Mesothelial cell of epicardium (in vitro differentiated cells): ENCODE data around the gene NELFCD. TPM values are rescaled to one million over a fixed set of nuclear protein-coding genes. Genes with fewer than 3 reads are reported as not detected.

ENCODE experiments used
- DNase-seq, 2 experiments: peaks; one replicate each; pipeline ENCODE4 v3.0.0; 2021; ENCODE audit warnings: low spot score in 2 of 2; ENCODE audit not compliant: unreplicated experiment in 2 of 2
- H3K27ac Mint-ChIP-seq: 2 replicates; pipeline ENCODE4 v1.8.0; 2021; ENCODE audit warnings: mixed read lengths
- H3K27me3 Mint-ChIP-seq: 2 replicates; pipeline ENCODE4 v1.8.0; 2021; ENCODE audit warnings: low read depth, mixed read lengths
- H3K36me3 Mint-ChIP-seq: 2 replicates; pipeline ENCODE4 v1.8.0; 2021; ENCODE audit warnings: mixed read lengths
- H3K4me1 Mint-ChIP-seq: 2 replicates; pipeline ENCODE4 v1.8.0; 2021; ENCODE audit warnings: mixed read lengths
- H3K4me3 Mint-ChIP-seq: 2 replicates; pipeline ENCODE4 v1.8.0; 2021; ENCODE audit warnings: mild to moderate bottlenecking, moderate library complexity, mixed read lengths
- H3K9me3 Mint-ChIP-seq: 2 replicates; pipeline ENCODE4 v1.8.0; 2021; ENCODE audit warnings: mixed read lengths
- CTCF ChIP-seq: fragments of 200-600 bp; sonication (generic); IDR thresholded peaks from one replicate; pipeline ENCODE4 v1.5.0; 2021; ENCODE audit warnings: antibody characterized with exemption; ENCODE audit not compliant: unreplicated experiment
- total RNA-seq: library from RNA; stranded (reverse); gene quantifications from 3 replicates; pipeline ENCODE4 v1.2.1, GENCODE V29; 2021

The NELFCD gene
- total RNA-seq, 1 donor from 2014 or later, result 106 TPM

- H3K27ac Mint-ChIP-seq, result no peak overlapping the region
- H3K36me3 Mint-ChIP-seq, result peaks cover 51% of the 10 kb centered on the region
- H3K4me1 Mint-ChIP-seq, result no peaks in the 10 kb centered on the region
- no peak for TF ChIP-seq CTCF
- no peak overlapping the region for H3K4me3 Mint-ChIP-seq
- H3K27me3 Mint-ChIP-seq, result no peaks in the 10 kb centered on the region
- H3K9me3 Mint-ChIP-seq, result no peaks in the 10 kb centered on the region
- DNase-seq, result no peak
These were observed 12.5 kb downstream of the NELFCD start for GRCh38 chr20:58993332-58994248.

GRCh38 chr20:58994390-58995159 lies 13.5 kb downstream of the NELFCD start:
- Mint-ChIP-seq H3K9me3 (no peaks in the 10 kb centered on the region), H3K27ac (no peak overlapping the region), H3K36me3 (peaks cover 44% of the 10 kb centered on the region), H3K4me3 (no peak overlapping the region), H3K27me3 (no peaks in the 10 kb centered on the region), H3K4me1 (no peaks in the 10 kb centered on the region)
- no peak for TF ChIP-seq CTCF
- no peak for DNase-seq

GRCh38 chr20:58995461-58996225 lies 14.6 kb downstream of the NELFCD start:
- H3K27ac Mint-ChIP-seq, result no peak overlapping the region
- no peak overlapping the region for H3K4me3 Mint-ChIP-seq
- no peaks in the 10 kb centered on the region for H3K4me1 Mint-ChIP-seq
- peaks cover 47% of the 10 kb centered on the region for H3K36me3 Mint-ChIP-seq
- H3K9me3 Mint-ChIP-seq, result no peaks in the 10 kb centered on the region
- H3K27me3 Mint-ChIP-seq, result no peaks in the 10 kb centered on the region
- no peak for TF ChIP-seq CTCF
- no peak for DNase-seq

GRCh38 chr20:58996226-58996611 lies 15.2 kb downstream of the NELFCD start:
- DNase-seq, result no peak
- H3K27ac Mint-ChIP-seq, result no peak overlapping the region
- H3K9me3 Mint-ChIP-seq, result no peaks in the 10 kb centered on the region
- H3K27me3 Mint-ChIP-seq, result no peaks in the 10 kb centered on the region
- H3K4me3 Mint-ChIP-seq, result no peak overlapping the region
- TF ChIP-seq CTCF, result no peak
- H3K4me1 Mint-ChIP-seq, result no peaks in the 10 kb centered on the region
- peaks cover 44% of the 10 kb centered on the region for H3K36me3 Mint-ChIP-seq

GRCh38 chr20:58997141-58997770 lies 16.2 kb downstream of the NELFCD start:
- H3K36me3 Mint-ChIP-seq, result peaks cover 42% of the 10 kb centered on the region
- DNase-seq, result no peak
- H3K9me3 Mint-ChIP-seq, result no peaks in the 10 kb centered on the region
- H3K4me3 Mint-ChIP-seq, result no peak overlapping the region
- H3K27me3 Mint-ChIP-seq, result no peaks in the 10 kb centered on the region
- H3K27ac Mint-ChIP-seq, result no peak overlapping the region
- no peak for TF ChIP-seq CTCF
- H3K4me1 Mint-ChIP-seq, result no peaks in the 10 kb centered on the region
